T-helper 9 cell (primary cell): ENCODE results near the gene CD109.

ENCODE experiments used
- DNase-seq: peaks from one replicate; pipeline ENCODE4 v3.0.0-alpha.2; 2020

CD109 gene

GRCh38 chr6:73866305-73866704 lies 170.3 kb downstream of the CD109 start:
- no peak for DNase-seq

- no peak for DNase-seq
Observed at GRCh38 chr6:73867411-73867810, 171.4 kb downstream of the CD109 start.

GRCh38 chr6:73870907-73871306 lies 174.9 kb downstream of the CD109 start:
- no peak for DNase-seq

GRCh38 chr6:73873081-73873480 lies 177.1 kb downstream of the CD109 start:
- DNase-seq, result no peak
